ENCODE results near the gene CIT. TPM values are rescaled to one million over a fixed set of nuclear protein-coding genes. Genes with fewer than 3 reads are reported as not detected.
"Not testable (repeated sequence)": the region's sequence is repeated elsewhere in the genome, so short reads cannot be mapped to it uniquely, and the experiment has no call there.

Gene CIT
- total and polyA plus RNA-seq, 2 donors (not counting 1 experiment from before 2014, with no cell fraction given): 6.8 to 25.4 TPM

- no peaks in the 10 kb centered on the region for H3K79me2 ChIP-seq (ENCODE audit: control insufficient read depth, insufficient read depth, low read length)
- TF ChIP-seq, protein P1, sequence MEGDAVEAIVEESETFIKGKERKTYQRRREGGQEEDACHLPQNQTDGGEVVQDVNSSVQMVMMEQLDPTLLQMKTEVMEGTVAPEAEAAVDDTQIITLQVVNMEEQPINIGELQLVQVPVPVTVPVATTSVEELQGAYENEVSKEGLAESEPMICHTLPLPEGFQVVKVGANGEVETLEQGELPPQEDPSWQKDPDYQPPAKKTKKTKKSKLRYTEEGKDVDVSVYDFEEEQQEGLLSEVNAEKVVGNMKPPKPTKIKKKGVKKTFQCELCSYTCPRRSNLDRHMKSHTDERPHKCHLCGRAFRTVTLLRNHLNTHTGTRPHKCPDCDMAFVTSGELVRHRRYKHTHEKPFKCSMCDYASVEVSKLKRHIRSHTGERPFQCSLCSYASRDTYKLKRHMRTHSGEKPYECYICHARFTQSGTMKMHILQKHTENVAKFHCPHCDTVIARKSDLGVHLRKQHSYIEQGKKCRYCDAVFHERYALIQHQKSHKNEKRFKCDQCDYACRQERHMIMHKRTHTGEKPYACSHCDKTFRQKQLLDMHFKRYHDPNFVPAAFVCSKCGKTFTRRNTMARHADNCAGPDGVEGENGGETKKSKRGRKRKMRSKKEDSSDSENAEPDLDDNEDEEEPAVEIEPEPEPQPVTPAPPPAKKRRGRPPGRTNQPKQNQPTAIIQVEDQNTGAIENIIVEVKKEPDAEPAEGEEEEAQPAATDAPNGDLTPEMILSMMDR (conservative IDR thresholded peaks at IDR 0.05 in 1 of 2, IDR thresholded peaks at IDR 0.05 in 1 of 2; ENCODE audit: low read depth in 1 of 2, low read length in 2 of 2): no peak
- no peak for TF ChIP-seq EZH2 (IDR thresholded peaks at IDR 0.05; ENCODE audit: low read length, missing control alignments)
- H3K4me3 ChIP-seq (replicated peaks in 1 of 4; ENCODE audit: control extremely low read depth in 1 of 4, insufficient read depth in 1 of 4, low read depth in 3 of 4, low read length in 4 of 4): no peak overlapping the region
- H3K36me3 ChIP-seq (ENCODE audit: control insufficient read depth, insufficient read depth, low read length): no peaks in the 10 kb centered on the region
- no peaks in the 10 kb centered on the region for H3K4me1 ChIP-seq (ENCODE audit: control insufficient read depth, extremely low read depth, insufficient read depth, low read length)
- H3K4me2 ChIP-seq (ENCODE audit: extremely low read depth, insufficient read depth, low read length): no peak overlapping the region
- H3K9me3 ChIP-seq (ENCODE audit: control insufficient read depth, insufficient read depth, low read depth, low read length): no peaks in the 10 kb centered on the region
- H3K27ac ChIP-seq (ENCODE audit: insufficient read depth, low read length): no peak overlapping the region
- no peak for DNase-seq (ENCODE audit: low read depth in 2 of 2)
- H3K9ac ChIP-seq (ENCODE audit: insufficient read depth, low read length): no peak overlapping the region
- H2AFZ ChIP-seq (ENCODE audit: low read length): no peak overlapping the region
- no peaks in the 10 kb centered on the region for H3K27me3 ChIP-seq (ENCODE audit: control insufficient read depth, insufficient read depth, low read length)
- H4K20me1 ChIP-seq (ENCODE audit: control insufficient read depth, extremely low read depth, insufficient read depth, low read length): no peaks in the 10 kb centered on the region
These were observed 8.4 kb upstream of the CIT start for GRCh38 chr12:119885549-119885948.

GRCh38 chr12:119883791-119884190 lies 6.7 kb upstream of the CIT start:
- H3K79me2 ChIP-seq (ENCODE audit: control insufficient read depth, insufficient read depth, low read length); H3K27me3 ChIP-seq (ENCODE audit: control insufficient read depth, insufficient read depth, low read length); H3K4me1 ChIP-seq (ENCODE audit: control insufficient read depth, extremely low read depth, insufficient read depth, low read length); H3K4me2 ChIP-seq (ENCODE audit: extremely low read depth, insufficient read depth, low read length); H4K20me1 ChIP-seq (ENCODE audit: control insufficient read depth, extremely low read depth, insufficient read depth, low read length); H2AFZ ChIP-seq (ENCODE audit: low read length); H3K9ac ChIP-seq (ENCODE audit: insufficient read depth, low read length); H3K36me3 ChIP-seq (ENCODE audit: control insufficient read depth, insufficient read depth, low read length); H3K27ac ChIP-seq (ENCODE audit: insufficient read depth, low read length); DNase-seq (ENCODE audit: low read depth in 2 of 2); H3K4me3 ChIP-seq (replicated peaks in 1 of 4; ENCODE audit: control extremely low read depth in 1 of 4, insufficient read depth in 1 of 4, low read depth in 3 of 4, low read length in 4 of 4); H3K9me3 ChIP-seq (ENCODE audit: control insufficient read depth, insufficient read depth, low read depth, low read length): not testable (repeated sequence)

GRCh38 chr12:119883237-119883636 lies 6.1 kb upstream of the CIT start:
- no peak for DNase-seq (ENCODE audit: low read depth in 2 of 2)
- Histone ChIP-seq H2AFZ (ENCODE audit: low read length) (no peak overlapping the region), H3K4me3 (replicated peaks in 1 of 4; ENCODE audit: control extremely low read depth in 1 of 4, insufficient read depth in 1 of 4, low read depth in 3 of 4, low read length in 4 of 4) (no peak overlapping the region), H3K4me2 (ENCODE audit: extremely low read depth, insufficient read depth, low read length) (no peak overlapping the region), H3K9me3 (ENCODE audit: control insufficient read depth, insufficient read depth, low read depth, low read length) (no peaks in the 10 kb centered on the region), H3K4me1 (ENCODE audit: control insufficient read depth, extremely low read depth, insufficient read depth, low read length) (no peaks in the 10 kb centered on the region), H3K9ac (ENCODE audit: insufficient read depth, low read length) (no peak overlapping the region), H3K36me3 (ENCODE audit: control insufficient read depth, insufficient read depth, low read length) (no peaks in the 10 kb centered on the region), H3K27me3 (ENCODE audit: control insufficient read depth, insufficient read depth, low read length) (no peaks in the 10 kb centered on the region), H4K20me1 (ENCODE audit: control insufficient read depth, extremely low read depth, insufficient read depth, low read length) (no peaks in the 10 kb centered on the region), H3K79me2 (ENCODE audit: control insufficient read depth, insufficient read depth, low read length) (no peaks in the 10 kb centered on the region), H3K27ac (ENCODE audit: insufficient read depth, low read length) (no peak overlapping the region)
- no peak for TF ChIP-seq EZH2 (IDR thresholded peaks at IDR 0.05; ENCODE audit: low read length, missing control alignments)
- TF ChIP-seq, protein P1 (conservative IDR thresholded peaks at IDR 0.05 in 1 of 2, IDR thresholded peaks at IDR 0.05 in 1 of 2; ENCODE audit: low read depth in 1 of 2, low read length in 2 of 2): no peak

All from fibroblast of lung (primary cell).